Cardiac muscle cell (in vitro differentiated cells and primary cell): Measurements from ENCODE around the gene GPX5. TPM values are rescaled to one million over a fixed set of nuclear protein-coding genes. Genes with fewer than 3 reads are reported as not detected.

Source experiments
- DNase-seq, 2 donors: peaks; one replicate each; pipeline versions ENCODE4 v3.0.0 to v3.0.0-alpha.2; 2010 to 2017; ENCODE audit warnings: low read depth in 1 of 2, low spot score in 1 of 2
- H3K27ac ChIP-seq: fragments of 200-600 bp; sonication (generic); 2 replicates; pipeline ENCODE4 v1.5.1; 2016
- H3K27me3 ChIP-seq: fragments of 200-600 bp; sonication (generic); 2 replicates; pipeline ENCODE4 v1.6.0; 2016; ENCODE audit warnings: control low read depth
- H3K36me3 ChIP-seq: fragments of 200-600 bp; sonication (generic); 2 replicates; pipeline ENCODE4 v1.5.1; 2016; ENCODE audit warnings: control low read depth
- H3K4me1 ChIP-seq: fragments of 200-600 bp; sonication (generic); 2 replicates; pipeline ENCODE4 v1.8.1; 2017; ENCODE audit warnings: low read depth, mild to moderate bottlenecking, mixed run types
- H3K4me3 ChIP-seq: fragments of 200-600 bp; sonication (generic); 2 replicates; pipeline ENCODE4 v1.5.1; 2016; ENCODE audit warnings: mild to moderate bottlenecking
- H3K9me3 ChIP-seq: fragments of 200-600 bp; sonication (generic); 2 replicates; pipeline ENCODE4 v1.5.1; 2017; ENCODE audit warnings: low read depth, mild to moderate bottlenecking, control low read depth
- polyA plus RNA-seq: library from polyadenylated mRNA; unstranded; fragments of >200 nt; fragmentation: Nextera tagmentation; extraction: Ambion mirVana; gene quantifications from 2 replicates; pipeline ENCODE4 v1.2.1, GENCODE V29; 2016
- total RNA-seq: library from RNA; depleted of rRNA; stranded (reverse); fragments of >200 nt; gene quantifications from 2 replicates; pipeline ENCODE4 v1.2.3, GENCODE V29; 2016
- TF ChIP-seq, protein P1 (sequence below): IDR thresholded peaks from 2 replicates; pipeline ENCODE4 v1.5.1; 2012; ENCODE audit warnings: low read depth, mild to moderate bottlenecking, low read length

GPX5 gene
- total and polyA plus RNA-seq, 2 experiments from 2014 or later = 0.30 to 3.6 TPM

DNA sequence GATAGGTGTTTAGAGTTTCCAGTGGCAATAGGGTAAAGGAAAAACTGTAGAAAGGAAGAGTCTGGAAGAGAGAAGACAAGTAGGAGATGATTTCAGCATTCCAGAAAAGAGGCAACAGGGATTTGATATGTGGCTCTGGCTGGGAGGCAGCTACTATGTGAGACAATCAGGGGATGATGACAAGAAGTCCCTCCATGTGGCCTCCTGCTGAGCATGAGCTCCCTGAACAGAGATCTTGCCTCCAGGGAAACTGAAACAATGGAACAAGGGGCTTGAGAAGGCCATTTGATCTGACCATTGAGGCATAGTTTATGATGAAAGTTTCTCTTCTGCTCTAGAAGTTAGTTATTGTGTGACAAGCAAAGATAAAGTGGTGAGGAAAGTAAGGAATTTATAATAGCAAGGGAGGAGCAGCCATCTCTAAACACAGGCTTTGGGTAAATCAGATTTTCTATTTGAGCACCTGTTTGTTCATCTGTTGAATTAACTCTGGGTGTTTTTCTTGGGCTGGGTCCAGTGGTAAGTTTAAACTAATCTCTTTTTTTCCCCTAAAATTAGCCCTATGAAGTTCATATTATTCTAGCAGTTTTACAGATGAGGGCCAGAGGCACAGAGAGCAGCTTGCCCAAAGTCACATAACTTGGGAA is 3.0 kb upstream of the GPX5 start:
- TF ChIP-seq, protein P1, sequence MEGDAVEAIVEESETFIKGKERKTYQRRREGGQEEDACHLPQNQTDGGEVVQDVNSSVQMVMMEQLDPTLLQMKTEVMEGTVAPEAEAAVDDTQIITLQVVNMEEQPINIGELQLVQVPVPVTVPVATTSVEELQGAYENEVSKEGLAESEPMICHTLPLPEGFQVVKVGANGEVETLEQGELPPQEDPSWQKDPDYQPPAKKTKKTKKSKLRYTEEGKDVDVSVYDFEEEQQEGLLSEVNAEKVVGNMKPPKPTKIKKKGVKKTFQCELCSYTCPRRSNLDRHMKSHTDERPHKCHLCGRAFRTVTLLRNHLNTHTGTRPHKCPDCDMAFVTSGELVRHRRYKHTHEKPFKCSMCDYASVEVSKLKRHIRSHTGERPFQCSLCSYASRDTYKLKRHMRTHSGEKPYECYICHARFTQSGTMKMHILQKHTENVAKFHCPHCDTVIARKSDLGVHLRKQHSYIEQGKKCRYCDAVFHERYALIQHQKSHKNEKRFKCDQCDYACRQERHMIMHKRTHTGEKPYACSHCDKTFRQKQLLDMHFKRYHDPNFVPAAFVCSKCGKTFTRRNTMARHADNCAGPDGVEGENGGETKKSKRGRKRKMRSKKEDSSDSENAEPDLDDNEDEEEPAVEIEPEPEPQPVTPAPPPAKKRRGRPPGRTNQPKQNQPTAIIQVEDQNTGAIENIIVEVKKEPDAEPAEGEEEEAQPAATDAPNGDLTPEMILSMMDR = no peak
- H3K4me3 ChIP-seq = no peak overlapping the region
- no peaks in the 10 kb centered on the region for H3K27me3 ChIP-seq
- H3K27ac ChIP-seq = no peak overlapping the region
- DNase-seq = no peak
- H3K9me3 ChIP-seq = no peaks in the 10 kb centered on the region
- peaks cover 12% of the 10 kb centered on the region for H3K4me1 ChIP-seq
- no peaks in the 10 kb centered on the region for H3K36me3 ChIP-seq

DNA sequence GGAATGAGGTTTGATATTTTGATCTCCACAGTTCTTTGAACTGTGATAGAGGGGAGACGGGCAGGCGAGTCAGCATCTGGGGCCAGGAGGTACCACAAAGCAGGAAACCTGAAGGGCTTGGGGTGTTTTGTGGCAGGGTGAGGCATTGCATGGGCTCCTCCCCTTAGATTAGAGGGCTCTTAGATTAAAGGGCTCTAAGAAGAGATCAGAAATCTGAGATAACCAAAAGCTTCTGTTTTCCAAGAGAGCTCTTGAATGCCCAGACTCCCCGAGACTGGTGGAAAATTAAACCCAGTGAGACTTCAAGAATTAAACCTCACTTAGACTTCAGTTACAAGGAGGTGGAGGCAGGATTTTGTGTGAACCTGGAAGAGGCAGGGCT is 2.4 kb upstream of the GPX5 start:
- H3K9me3 ChIP-seq = no peaks in the 10 kb centered on the region
- H3K36me3 ChIP-seq = no peaks in the 10 kb centered on the region
- TF ChIP-seq, protein P1 = no peak
- peak overlapping the region; percentile 17 for H3K27ac ChIP-seq
- peaks cover 16% of the 10 kb centered on the region for H3K4me1 ChIP-seq
- no peaks in the 10 kb centered on the region for H3K27me3 ChIP-seq
- no peak overlapping the region for H3K4me3 ChIP-seq
- no peak for DNase-seq

DNA sequence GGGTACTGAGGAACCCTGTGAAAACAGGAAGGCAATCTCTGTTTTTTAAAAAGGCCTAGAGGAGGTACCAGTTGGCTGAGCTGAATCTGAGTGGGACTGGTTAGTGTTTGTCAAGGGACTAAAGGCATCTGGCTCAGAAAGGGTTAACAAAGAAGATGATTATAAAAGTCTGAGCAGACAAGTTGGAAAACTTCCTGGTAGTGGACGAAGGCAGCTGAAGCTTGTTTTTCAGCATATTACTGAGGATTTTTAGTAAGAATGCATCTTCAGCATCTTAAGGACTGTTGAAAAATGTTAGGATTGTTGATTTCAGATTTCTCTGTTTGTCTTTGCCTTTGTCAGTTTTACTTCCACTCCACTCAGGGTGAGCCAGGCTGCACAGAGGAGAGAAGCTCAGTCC is 5.1 kb downstream of the GPX5 start:
- TF ChIP-seq, protein P1 = no peak

DNA sequence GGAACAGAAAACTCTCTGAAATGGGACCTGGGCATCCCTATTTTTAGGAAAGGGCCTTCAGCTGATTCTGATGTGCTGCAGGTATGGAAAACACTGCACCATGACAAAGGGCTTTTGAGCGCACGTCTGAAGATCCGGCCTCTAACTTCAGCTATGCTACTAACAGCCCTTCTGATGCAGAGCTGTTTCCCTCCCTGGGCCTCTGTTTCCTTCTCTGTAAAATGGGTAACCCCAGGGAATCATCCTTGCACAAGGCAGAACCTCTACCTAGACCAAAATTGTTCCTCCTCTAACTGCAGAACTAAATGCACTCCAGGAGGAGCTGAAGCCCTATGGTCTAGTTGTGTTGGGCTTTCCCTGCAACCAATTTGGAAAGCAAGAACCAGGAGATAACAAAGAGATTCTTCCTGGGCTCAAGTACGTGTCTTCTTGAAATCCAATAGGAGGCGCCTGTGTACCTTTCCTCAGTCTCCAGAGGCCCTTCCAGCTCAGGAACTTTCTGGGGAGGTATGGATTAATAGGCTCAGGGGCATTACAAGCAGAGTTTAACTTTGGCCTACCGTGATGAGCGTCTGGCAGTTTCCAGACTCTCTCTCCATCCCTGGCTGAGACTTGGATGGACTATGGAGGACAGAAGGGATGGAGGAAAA is 5.9 kb downstream of the GPX5 start:
- no peaks in the 10 kb centered on the region for H3K9me3 ChIP-seq
- no peaks in the 10 kb centered on the region for H3K27me3 ChIP-seq
- no peak overlapping the region for H3K4me3 ChIP-seq
- no peaks in the 10 kb centered on the region for H3K36me3 ChIP-seq
- no peak overlapping the region for H3K27ac ChIP-seq
- TF ChIP-seq, protein P1 = no peak
- DNase-seq = no peak
- peaks cover 23% of the 10 kb centered on the region for H3K4me1 ChIP-seq

More for the DNA sequence above, 5.1 kb downstream of the GPX5 start:
- no peak for DNase-seq
- no peaks in the 10 kb centered on the region for H3K27me3 ChIP-seq
- H3K27ac ChIP-seq = no peak overlapping the region
- H3K4me3 ChIP-seq = no peak overlapping the region
- H3K36me3 ChIP-seq = no peaks in the 10 kb centered on the region
- H3K9me3 ChIP-seq = no peaks in the 10 kb centered on the region
- peaks cover 23% of the 10 kb centered on the region for H3K4me1 ChIP-seq

DNA sequence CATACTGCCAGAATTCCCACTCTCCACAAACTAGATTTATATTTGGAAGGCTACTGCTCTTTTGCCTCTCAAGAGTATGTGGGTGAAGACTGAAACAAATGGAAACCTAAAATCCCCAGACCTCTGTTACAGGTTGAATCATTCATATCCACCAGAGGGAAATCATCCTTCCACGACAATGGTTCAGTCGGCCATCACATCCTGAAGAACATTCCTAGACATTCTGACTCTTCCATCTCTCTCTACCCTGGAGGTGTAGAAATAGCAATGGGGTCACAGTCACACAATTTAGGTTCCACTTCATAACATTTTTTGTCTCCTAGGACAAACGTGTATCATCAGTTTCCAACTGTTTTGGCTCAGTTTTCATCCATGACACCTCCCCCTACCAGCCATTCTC is 8.6 kb downstream of the GPX5 start:
- Histone ChIP-seq H3K4me3 (no peak overlapping the region), H3K36me3 (no peaks in the 10 kb centered on the region), H3K27me3 (no peaks in the 10 kb centered on the region), H3K4me1 (peaks cover 11% of the 10 kb centered on the region), H3K9me3 (no peaks in the 10 kb centered on the region), H3K27ac (no peak overlapping the region)
- no peak for DNase-seq
- TF ChIP-seq, protein P1 = no peak
